ENCODE results near the gene MIPOL1.

DNA sequence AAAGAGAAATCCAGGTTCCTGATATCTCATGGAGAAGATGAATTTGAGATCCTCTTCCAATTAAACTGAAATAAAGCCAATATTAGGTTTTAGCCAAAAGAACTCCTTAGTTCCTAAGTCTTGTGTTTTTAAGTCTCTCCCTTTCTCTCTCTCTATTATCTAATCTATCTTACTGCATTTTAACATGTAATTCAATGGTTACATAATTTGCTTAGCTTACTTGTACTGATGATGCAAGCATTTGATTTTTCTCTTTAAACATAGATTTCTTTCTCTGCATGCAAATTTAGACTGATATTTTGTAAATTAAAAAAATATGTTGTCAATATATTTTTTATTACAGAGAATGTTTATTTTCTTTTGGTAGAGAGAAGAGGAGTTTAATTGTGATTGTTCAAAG, 78.2 kb downstream of the MIPOL1 start:
- TF ChIP-seq, protein P1, sequence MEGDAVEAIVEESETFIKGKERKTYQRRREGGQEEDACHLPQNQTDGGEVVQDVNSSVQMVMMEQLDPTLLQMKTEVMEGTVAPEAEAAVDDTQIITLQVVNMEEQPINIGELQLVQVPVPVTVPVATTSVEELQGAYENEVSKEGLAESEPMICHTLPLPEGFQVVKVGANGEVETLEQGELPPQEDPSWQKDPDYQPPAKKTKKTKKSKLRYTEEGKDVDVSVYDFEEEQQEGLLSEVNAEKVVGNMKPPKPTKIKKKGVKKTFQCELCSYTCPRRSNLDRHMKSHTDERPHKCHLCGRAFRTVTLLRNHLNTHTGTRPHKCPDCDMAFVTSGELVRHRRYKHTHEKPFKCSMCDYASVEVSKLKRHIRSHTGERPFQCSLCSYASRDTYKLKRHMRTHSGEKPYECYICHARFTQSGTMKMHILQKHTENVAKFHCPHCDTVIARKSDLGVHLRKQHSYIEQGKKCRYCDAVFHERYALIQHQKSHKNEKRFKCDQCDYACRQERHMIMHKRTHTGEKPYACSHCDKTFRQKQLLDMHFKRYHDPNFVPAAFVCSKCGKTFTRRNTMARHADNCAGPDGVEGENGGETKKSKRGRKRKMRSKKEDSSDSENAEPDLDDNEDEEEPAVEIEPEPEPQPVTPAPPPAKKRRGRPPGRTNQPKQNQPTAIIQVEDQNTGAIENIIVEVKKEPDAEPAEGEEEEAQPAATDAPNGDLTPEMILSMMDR (IDR thresholded peaks at IDR 0.05 in 8 of 11, conservative IDR thresholded peaks at IDR 0.05 in 3 of 11) = no peak
- no peak for TF ChIP-seq POLR2AphosphoS5 (IDR thresholded peaks at IDR 0.05)
